ENCODE data around the gene GPR17.

Gene GPR17

DNA sequence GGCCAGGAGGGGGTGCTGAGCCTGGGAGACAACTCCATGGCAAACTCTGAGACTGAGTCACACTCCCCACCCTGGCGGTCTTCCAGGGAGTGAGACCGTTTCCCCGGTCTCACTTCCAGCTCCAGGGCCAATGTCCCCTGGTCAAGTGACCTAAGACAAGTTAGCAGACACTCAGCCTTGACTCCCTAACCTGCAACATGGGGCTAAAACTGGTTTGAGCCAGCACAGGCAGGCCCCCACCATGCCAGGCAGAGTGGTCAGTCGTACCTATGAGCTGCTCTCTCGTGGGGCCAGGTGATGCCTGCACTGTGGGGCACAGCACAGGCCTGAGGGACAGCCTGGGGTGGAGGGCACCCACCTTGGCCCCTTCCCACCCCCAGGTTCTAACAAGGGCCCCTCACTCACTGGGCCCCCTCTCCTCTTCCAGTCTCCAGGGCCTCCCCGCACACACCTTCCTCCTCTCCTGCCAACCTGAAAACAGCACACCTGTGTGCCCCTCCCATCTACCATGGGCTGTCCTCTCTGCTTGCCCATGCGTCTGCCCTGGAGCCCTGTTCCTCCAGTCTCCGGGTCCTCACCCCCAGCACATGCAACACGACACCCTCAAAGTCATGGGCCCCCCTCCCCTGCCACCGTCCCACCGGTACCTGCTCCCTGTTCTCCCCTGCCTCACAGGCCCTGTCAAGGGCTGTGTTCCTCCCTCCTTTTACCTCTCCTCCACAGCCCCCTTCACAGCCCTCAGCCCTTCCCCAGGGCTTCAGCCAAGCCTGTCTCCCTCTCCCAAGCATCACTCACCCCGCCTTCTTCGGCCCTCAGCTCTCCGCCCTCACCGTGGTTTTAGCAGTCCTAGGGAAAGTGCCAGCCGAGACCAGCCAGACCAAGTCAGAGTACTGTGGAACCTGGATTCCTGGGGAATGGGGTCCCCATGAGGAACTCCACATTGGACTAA, 1.6 kb downstream of the GPR17 start:
- ATAC-seq: no peak
- TF ChIP-seq RARB (CRISPR knock-in tag; IDR thresholded peaks at IDR 0.05) (no peak), BACH2 (CRISPR knock-in tag; IDR thresholded peaks at IDR 0.05; ENCODE audit: borderline replicate concordance) (no peak), ZNF8 (CRISPR knock-in tag; IDR thresholded peaks at IDR 0.05) (no peak), CSDC2 (CRISPR knock-in tag; IDR thresholded peaks at IDR 0.05) (no peak), TCF4 (CRISPR knock-in tag; IDR thresholded peaks at IDR 0.05; ENCODE audit: borderline replicate concordance) (no peak), SNAI2 (CRISPR knock-in tag; IDR thresholded peaks at IDR 0.05) (no peak), ESRRG (CRISPR knock-in tag; IDR thresholded peaks at IDR 0.05) (no peak), ZFP30 (CRISPR knock-in tag; IDR thresholded peaks at IDR 0.05) (no peak), ZFP3 (CRISPR knock-in tag; IDR thresholded peaks at IDR 0.05) (no peak), ZNF565 (CRISPR knock-in tag; conservative IDR thresholded peaks at IDR 0.05; ENCODE audit: low read depth) (no peak), ZNF70 (CRISPR knock-in tag; IDR thresholded peaks at IDR 0.05) (no peak)
- TF ChIP-seq, protein P1, sequence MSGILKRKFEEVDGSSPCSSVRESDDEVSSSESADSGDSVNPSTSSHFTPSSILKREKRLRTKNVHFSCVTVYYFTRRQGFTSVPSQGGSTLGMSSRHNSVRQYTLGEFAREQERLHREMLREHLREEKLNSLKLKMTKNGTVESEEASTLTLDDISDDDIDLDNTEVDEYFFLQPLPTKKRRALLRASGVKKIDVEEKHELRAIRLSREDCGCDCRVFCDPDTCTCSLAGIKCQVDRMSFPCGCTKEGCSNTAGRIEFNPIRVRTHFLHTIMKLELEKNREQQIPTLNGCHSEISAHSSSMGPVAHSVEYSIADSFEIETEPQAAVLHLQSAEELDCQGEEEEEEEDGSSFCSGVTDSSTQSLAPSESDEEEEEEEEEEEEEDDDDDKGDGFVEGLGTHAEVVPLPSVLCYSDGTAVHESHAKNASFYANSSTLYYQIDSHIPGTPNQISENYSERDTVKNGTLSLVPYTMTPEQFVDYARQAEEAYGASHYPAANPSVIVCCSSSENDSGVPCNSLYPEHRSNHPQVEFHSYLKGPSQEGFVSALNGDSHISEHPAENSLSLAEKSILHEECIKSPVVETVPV (CRISPR knock-in tag; IDR thresholded peaks at IDR 0.05): no peak
- TF ChIP-seq, protein P2, sequence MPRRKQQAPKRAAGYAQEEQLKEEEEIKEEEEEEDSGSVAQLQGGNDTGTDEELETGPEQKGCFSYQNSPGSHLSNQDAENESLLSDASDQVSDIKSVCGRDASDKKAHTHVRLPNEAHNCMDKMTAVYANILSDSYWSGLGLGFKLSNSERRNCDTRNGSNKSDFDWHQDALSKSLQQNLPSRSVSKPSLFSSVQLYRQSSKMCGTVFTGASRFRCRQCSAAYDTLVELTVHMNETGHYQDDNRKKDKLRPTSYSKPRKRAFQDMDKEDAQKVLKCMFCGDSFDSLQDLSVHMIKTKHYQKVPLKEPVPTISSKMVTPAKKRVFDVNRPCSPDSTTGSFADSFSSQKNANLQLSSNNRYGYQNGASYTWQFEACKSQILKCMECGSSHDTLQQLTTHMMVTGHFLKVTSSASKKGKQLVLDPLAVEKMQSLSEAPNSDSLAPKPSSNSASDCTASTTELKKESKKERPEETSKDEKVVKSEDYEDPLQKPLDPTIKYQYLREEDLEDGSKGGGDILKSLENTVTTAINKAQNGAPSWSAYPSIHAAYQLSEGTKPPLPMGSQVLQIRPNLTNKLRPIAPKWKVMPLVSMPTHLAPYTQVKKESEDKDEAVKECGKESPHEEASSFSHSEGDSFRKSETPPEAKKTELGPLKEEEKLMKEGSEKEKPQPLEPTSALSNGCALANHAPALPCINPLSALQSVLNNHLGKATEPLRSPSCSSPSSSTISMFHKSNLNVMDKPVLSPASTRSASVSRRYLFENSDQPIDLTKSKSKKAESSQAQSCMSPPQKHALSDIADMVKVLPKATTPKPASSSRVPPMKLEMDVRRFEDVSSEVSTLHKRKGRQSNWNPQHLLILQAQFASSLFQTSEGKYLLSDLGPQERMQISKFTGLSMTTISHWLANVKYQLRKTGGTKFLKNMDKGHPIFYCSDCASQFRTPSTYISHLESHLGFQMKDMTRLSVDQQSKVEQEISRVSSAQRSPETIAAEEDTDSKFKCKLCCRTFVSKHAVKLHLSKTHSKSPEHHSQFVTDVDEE (CRISPR knock-in tag; IDR thresholded peaks at IDR 0.05): no peak
- TF ChIP-seq, protein P3, sequence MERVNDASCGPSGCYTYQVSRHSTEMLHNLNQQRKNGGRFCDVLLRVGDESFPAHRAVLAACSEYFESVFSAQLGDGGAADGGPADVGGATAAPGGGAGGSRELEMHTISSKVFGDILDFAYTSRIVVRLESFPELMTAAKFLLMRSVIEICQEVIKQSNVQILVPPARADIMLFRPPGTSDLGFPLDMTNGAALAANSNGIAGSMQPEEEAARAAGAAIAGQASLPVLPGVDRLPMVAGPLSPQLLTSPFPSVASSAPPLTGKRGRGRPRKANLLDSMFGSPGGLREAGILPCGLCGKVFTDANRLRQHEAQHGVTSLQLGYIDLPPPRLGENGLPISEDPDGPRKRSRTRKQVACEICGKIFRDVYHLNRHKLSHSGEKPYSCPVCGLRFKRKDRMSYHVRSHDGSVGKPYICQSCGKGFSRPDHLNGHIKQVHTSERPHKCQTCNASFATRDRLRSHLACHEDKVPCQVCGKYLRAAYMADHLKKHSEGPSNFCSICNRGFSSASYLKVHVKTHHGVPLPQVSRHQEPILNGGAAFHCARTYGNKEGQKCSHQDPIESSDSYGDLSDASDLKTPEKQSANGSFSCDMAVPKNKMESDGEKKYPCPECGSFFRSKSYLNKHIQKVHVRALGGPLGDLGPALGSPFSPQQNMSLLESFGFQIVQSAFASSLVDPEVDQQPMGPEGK (CRISPR knock-in tag; IDR thresholded peaks at IDR 0.05; ENCODE audit: borderline replicate concordance): no peak
- TF ChIP-seq, protein P4, sequence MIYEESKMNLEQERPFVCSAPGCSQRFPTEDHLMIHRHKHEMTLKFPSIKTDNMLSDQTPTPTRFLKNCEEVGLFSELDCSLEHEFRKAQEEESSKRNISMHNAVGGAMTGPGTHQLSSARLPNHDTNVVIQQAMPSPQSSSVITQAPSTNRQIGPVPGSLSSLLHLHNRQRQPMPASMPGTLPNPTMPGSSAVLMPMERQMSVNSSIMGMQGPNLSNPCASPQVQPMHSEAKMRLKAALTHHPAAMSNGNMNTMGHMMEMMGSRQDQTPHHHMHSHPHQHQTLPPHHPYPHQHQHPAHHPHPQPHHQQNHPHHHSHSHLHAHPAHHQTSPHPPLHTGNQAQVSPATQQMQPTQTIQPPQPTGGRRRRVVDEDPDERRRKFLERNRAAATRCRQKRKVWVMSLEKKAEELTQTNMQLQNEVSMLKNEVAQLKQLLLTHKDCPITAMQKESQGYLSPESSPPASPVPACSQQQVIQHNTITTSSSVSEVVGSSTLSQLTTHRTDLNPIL (CRISPR knock-in tag; IDR thresholded peaks at IDR 0.05; ENCODE audit: low read depth): no peak
- TF ChIP-seq, protein P5, sequence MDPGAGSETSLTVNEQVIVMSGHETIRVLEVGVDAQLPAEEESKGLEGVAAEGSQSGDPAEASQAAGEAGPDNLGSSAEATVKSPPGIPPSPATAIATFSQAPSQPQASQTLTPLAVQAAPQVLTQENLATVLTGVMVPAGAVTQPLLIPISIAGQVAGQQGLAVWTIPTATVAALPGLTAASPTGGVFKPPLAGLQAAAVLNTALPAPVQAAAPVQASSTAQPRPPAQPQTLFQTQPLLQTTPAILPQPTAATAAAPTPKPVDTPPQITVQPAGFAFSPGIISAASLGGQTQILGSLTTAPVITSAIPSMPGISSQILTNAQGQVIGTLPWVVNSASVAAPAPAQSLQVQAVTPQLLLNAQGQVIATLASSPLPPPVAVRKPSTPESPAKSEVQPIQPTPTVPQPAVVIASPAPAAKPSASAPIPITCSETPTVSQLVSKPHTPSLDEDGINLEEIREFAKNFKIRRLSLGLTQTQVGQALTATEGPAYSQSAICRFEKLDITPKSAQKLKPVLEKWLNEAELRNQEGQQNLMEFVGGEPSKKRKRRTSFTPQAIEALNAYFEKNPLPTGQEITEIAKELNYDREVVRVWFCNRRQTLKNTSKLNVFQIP (CRISPR knock-in tag; IDR thresholded peaks at IDR 0.05; ENCODE audit: borderline replicate concordance, low read depth): no peak

DNA sequence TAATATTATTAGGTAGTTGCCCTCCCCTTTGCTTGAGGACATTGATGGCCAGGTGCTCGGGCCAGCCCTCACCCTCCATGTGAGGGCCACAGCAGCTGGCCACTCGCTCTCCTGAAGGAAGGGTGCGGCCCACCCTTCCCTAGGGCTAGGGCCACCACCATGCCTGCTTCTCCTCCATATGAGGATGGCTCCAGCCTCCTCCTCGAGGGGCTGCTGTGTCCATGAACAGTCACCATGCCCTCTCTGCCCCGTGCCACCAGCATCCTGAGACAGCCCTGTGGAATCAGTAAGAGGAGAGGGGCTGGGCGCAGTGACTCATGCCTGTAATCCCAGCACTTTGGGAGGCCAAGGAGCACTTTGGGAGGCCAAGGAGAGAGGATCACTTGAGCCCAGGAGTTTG, 2.4 kb downstream of the GPR17 start:
- no peak for TF ChIP-seq ZNF8 (CRISPR knock-in tag; IDR thresholded peaks at IDR 0.05)
- TF ChIP-seq, protein P5 (CRISPR knock-in tag; IDR thresholded peaks at IDR 0.05; ENCODE audit: borderline replicate concordance, low read depth): no peak
- TF ChIP-seq RARB (CRISPR knock-in tag; IDR thresholded peaks at IDR 0.05): no peak
- no peak for TF ChIP-seq CSDC2 (CRISPR knock-in tag; IDR thresholded peaks at IDR 0.05)
- TF ChIP-seq ZFP3 (CRISPR knock-in tag; IDR thresholded peaks at IDR 0.05): no peak
- TF ChIP-seq ZC3H10 (CRISPR knock-in tag; IDR thresholded peaks at IDR 0.05): no peak
- no peak for TF ChIP-seq ARNTL (CRISPR knock-in tag; IDR thresholded peaks at IDR 0.05; ENCODE audit: borderline replicate concordance, low read depth)
- no peak for TF ChIP-seq SNAI2 (CRISPR knock-in tag; IDR thresholded peaks at IDR 0.05)
- no peak for TF ChIP-seq BACH2 (CRISPR knock-in tag; IDR thresholded peaks at IDR 0.05; ENCODE audit: borderline replicate concordance)
- TF ChIP-seq, protein P1 (CRISPR knock-in tag; IDR thresholded peaks at IDR 0.05): no peak
- TF ChIP-seq, protein P2 (CRISPR knock-in tag; IDR thresholded peaks at IDR 0.05): no peak
- TF ChIP-seq TOX (CRISPR knock-in tag; IDR thresholded peaks at IDR 0.05; ENCODE audit: borderline replicate concordance): no peak
- no peak for TF ChIP-seq ZFP30 (CRISPR knock-in tag; IDR thresholded peaks at IDR 0.05)
- no peak for TF ChIP-seq GLIS3 (CRISPR knock-in tag; IDR thresholded peaks at IDR 0.05)
- TF ChIP-seq PPARA (CRISPR knock-in tag; IDR thresholded peaks at IDR 0.05; ENCODE audit: borderline replicate concordance): no peak
- ATAC-seq: no peak

All from SK-N-SH treated with all-trans-retinoic acid at 6 μM for 48 hours (cell line).